Measurements from ENCODE around the gene SIRT3.
A peak's percentile ranks its signal among the peaks of the same experiment; 100 is the strongest.

SIRT3 gene

GRCh38 chr11:259413-259812 lies 23.3 kb upstream of the SIRT3 start:
- FAIRE-seq (no peak), DNase-seq (ENCODE audit: insufficient read length, low spot score) (no peak)
- no peak for TF ChIP-seq POLR2A (IDR thresholded peaks at IDR 0.05; ENCODE audit: low read depth, low read length)

GRCh38 chr11:257766-258493 lies 21.8 kb upstream of the SIRT3 start:
- no peak for DNase-seq (ENCODE audit: insufficient read length, low spot score)
- no peak for FAIRE-seq
- no peak for TF ChIP-seq POLR2A (IDR thresholded peaks at IDR 0.05; ENCODE audit: low read depth, low read length)

GRCh38 chr11:256952-257737 lies 21.0 kb upstream of the SIRT3 start:
- TF ChIP-seq POLR2A (IDR thresholded peaks at IDR 0.05; ENCODE audit: low read depth, low read length), result no peak
- DNase-seq (ENCODE audit: insufficient read length, low spot score) (no peak), FAIRE-seq (no peak)

GRCh38 chr11:255816-256215 lies 19.7 kb upstream of the SIRT3 start:
- DNase-seq (ENCODE audit: insufficient read length, low spot score) (no peak), FAIRE-seq (no peak)
- TF ChIP-seq POLR2A (IDR thresholded peaks at IDR 0.05; ENCODE audit: low read depth, low read length), result no peak

- DNase-seq (ENCODE audit: insufficient read length, low spot score), result no peak
- FAIRE-seq, result no peak
- TF ChIP-seq POLR2A (IDR thresholded peaks at IDR 0.05; ENCODE audit: low read depth, low read length), result no peak
Observed at GRCh38 chr11:255176-255575, 19.0 kb upstream of the SIRT3 start.

GRCh38 chr11:253886-254270 lies 17.7 kb upstream of the SIRT3 start:
- FAIRE-seq, result no peak
- no peak for DNase-seq (ENCODE audit: insufficient read length, low spot score)
- TF ChIP-seq POLR2A (IDR thresholded peaks at IDR 0.05; ENCODE audit: low read depth, low read length), result no peak

GRCh38 chr11:253160-253885 lies 17.2 kb upstream of the SIRT3 start:
- DNase-seq (ENCODE audit: insufficient read length, low spot score) (no peak), FAIRE-seq (no peak)
- TF ChIP-seq POLR2A (IDR thresholded peaks at IDR 0.05; ENCODE audit: low read depth, low read length), result no peak

GRCh38 chr11:252666-253065 lies 16.5 kb upstream of the SIRT3 start:
- no peak for FAIRE-seq
- TF ChIP-seq POLR2A (IDR thresholded peaks at IDR 0.05; ENCODE audit: low read depth, low read length), result no peak
- DNase-seq (ENCODE audit: insufficient read length, low spot score), result no peak

- TF ChIP-seq POLR2A (IDR thresholded peaks at IDR 0.05; ENCODE audit: low read depth, low read length), result no peak
- FAIRE-seq (no peak), DNase-seq (ENCODE audit: insufficient read length, low spot score) (no peak)
Observed at GRCh38 chr11:251550-251949, 15.4 kb upstream of the SIRT3 start.

GRCh38 chr11:250740-251299 lies 14.7 kb upstream of the SIRT3 start:
- FAIRE-seq (no peak), DNase-seq (ENCODE audit: insufficient read length, low spot score) (peak; percentile 49)
- TF ChIP-seq POLR2A (IDR thresholded peaks at IDR 0.05; ENCODE audit: low read depth, low read length), result no peak

- no peak for TF ChIP-seq POLR2A (IDR thresholded peaks at IDR 0.05; ENCODE audit: low read depth, low read length)
- DNase-seq (ENCODE audit: insufficient read length, low spot score) (no peak), FAIRE-seq (no peak)
Observed at GRCh38 chr11:250274-250673, 14.1 kb upstream of the SIRT3 start.

- no peak for DNase-seq (ENCODE audit: insufficient read length, low spot score)
- no peak for FAIRE-seq
- no peak for TF ChIP-seq POLR2A (IDR thresholded peaks at IDR 0.05; ENCODE audit: low read depth, low read length)
Observed at GRCh38 chr11:249062-249461, 12.9 kb upstream of the SIRT3 start.

- FAIRE-seq (no peak), DNase-seq (ENCODE audit: insufficient read length, low spot score) (no peak)
- TF ChIP-seq POLR2A (IDR thresholded peaks at IDR 0.05; ENCODE audit: low read depth, low read length), result no peak
Observed at GRCh38 chr11:244376-244775, 8.2 kb upstream of the SIRT3 start.

GRCh38 chr11:241634-242033 lies 5.5 kb upstream of the SIRT3 start:
- no peak for TF ChIP-seq POLR2A (IDR thresholded peaks at IDR 0.05; ENCODE audit: low read depth, low read length)
- DNase-seq (ENCODE audit: insufficient read length, low spot score) (no peak), FAIRE-seq (no peak)

Measured in H54 (cell line).